HEK293 (cell line): ENCODE data around the gene CHST1.

Experiments used
- CTCF ChIA-PET: fragments of 350-600 bp; formaldehyde crosslinking; extraction: SDS; loops from one replicate; lab custom pipeline; 2021; ENCODE audit warnings: antibody characterized with exemption; lab: Yijun Ruan, JAX
- POLR2A ChIA-PET: fragments of 300-600 bp; formaldehyde crosslinking; extraction: SDS; loops from one replicate; lab custom pipeline; 2020; ENCODE audit warnings: antibody characterized with exemption, inconsistent platforms; lab: Yijun Ruan, JAX
- H3K27ac ChIP-seq: fragments of 200-500 bp; sonication (Bioruptor generic); 2 replicates; pipeline ENCODE4 v1.5.1; 2014; ENCODE audit warnings: low read depth, low read length, control low read depth, inconsistent platforms; ENCODE audit errors: extremely low read depth
- H3K36me3 ChIP-seq, 2 experiments: fragments of 200-500 bp in 1 of 2; sonication (Bioruptor generic) in 1 of 2; 1 replicate in 1 of 2; 2 replicates in 1 of 2; pipeline ENCODE4 v1.5.1; 2014 to 2017; ENCODE audit warnings: inconsistent platforms in 2 of 2, low read length in 2 of 2; ENCODE audit not compliant: control insufficient read depth in 2 of 2, insufficient read depth in 1 of 2
- H3K4me1 ChIP-seq: fragments of 200-500 bp; sonication (Bioruptor generic); 2 replicates; pipeline ENCODE4 v1.5.1; 2014; ENCODE audit warnings: mild to moderate bottlenecking, low read length, inconsistent platforms; ENCODE audit not compliant: control insufficient read depth, insufficient read depth
- H3K4me3 ChIP-seq: 2 replicates; pipeline ENCODE4 v1.5.1; 2011; ENCODE audit warnings: low read depth, mild to moderate bottlenecking, control low read depth, low read length, moderate library complexity
- H3K9me3 ChIP-seq: fragments of 200-500 bp; sonication (Bioruptor generic); 2 replicates; pipeline ENCODE4 v1.5.1; 2014; ENCODE audit warnings: low read depth, low read length, inconsistent platforms; ENCODE audit not compliant: control insufficient read depth, insufficient read depth
- BCL6B ChIP-seq: fragments of 450-650 bp; formaldehyde crosslinking; IDR thresholded peaks from 2 replicates; pipeline ENCODE4 v1.5.1; 2017; ENCODE audit warnings: missing biosample characterization, missing genetic modification characterization
- OVOL3 ChIP-seq: fragments of 450-650 bp; formaldehyde crosslinking; IDR thresholded peaks from 2 replicates; pipeline ENCODE4 v1.5.1; 2016; ENCODE audit warnings: missing biosample characterization, missing genetic modification characterization
- PRDM6 ChIP-seq: fragments of 450-650 bp; formaldehyde crosslinking; IDR thresholded peaks from 2 replicates; pipeline ENCODE4 v1.5.1; 2017; ENCODE audit warnings: missing biosample characterization, missing genetic modification characterization
- SCRT2 ChIP-seq: fragments of 450-650 bp; formaldehyde crosslinking; IDR thresholded peaks from 2 replicates; pipeline ENCODE4 v1.5.1; 2016; ENCODE audit warnings: missing biosample characterization, missing genetic modification characterization
- TSHZ1 ChIP-seq: fragments of 450-650 bp; formaldehyde crosslinking; IDR thresholded peaks from 2 replicates; pipeline ENCODE4 v1.5.1; 2016; ENCODE audit warnings: missing biosample characterization, missing genetic modification characterization, borderline replicate concordance
- ZFP41 ChIP-seq: fragments of 450-650 bp; formaldehyde crosslinking; IDR thresholded peaks from 2 replicates; pipeline ENCODE4 v1.5.1; 2016; ENCODE audit warnings: missing biosample characterization, missing genetic modification characterization, borderline replicate concordance
- ZNF26 ChIP-seq: fragments of 450-650 bp; formaldehyde crosslinking; IDR thresholded peaks from 2 replicates; pipeline ENCODE4 v1.5.1; 2016; ENCODE audit warnings: missing biosample characterization, missing genetic modification characterization
- ZNF292 ChIP-seq: fragments of 450-650 bp; formaldehyde crosslinking; IDR thresholded peaks from 2 replicates; pipeline ENCODE4 v1.5.1; 2016; ENCODE audit warnings: low read depth, missing biosample characterization, missing genetic modification characterization, borderline replicate concordance
- ZNF335 ChIP-seq: fragments of 450-650 bp; formaldehyde crosslinking; conservative IDR thresholded peaks from 2 replicates; pipeline ENCODE4 v1.5.1; 2016; ENCODE audit warnings: missing biosample characterization, missing genetic modification characterization
- ZNF488 ChIP-seq: fragments of 450-650 bp; formaldehyde crosslinking; IDR thresholded peaks from 2 replicates; pipeline ENCODE4 v1.5.1; 2016; ENCODE audit warnings: missing biosample characterization, missing genetic modification characterization
- ZNF510 ChIP-seq: fragments of 450-650 bp; formaldehyde crosslinking; IDR thresholded peaks from 2 replicates; pipeline ENCODE4 v1.5.1; 2018; ENCODE audit warnings: mild to moderate bottlenecking, missing genetic modification characterization, missing biosample characterization; ENCODE audit not compliant: insufficient replicate concordance
- ZNF529 ChIP-seq: fragments of 450-650 bp; formaldehyde crosslinking; IDR thresholded peaks from 2 replicates; pipeline ENCODE4 v1.5.1; 2017; ENCODE audit warnings: missing genetic modification characterization, missing biosample characterization; ENCODE audit not compliant: insufficient replicate concordance
- ZNF596 ChIP-seq: fragments of 450-650 bp; IDR thresholded peaks from 2 replicates; pipeline ENCODE4 v1.5.0; 2018; ENCODE audit warnings: missing biosample characterization, mild to moderate bottlenecking, missing genetic modification characterization, moderate library complexity
- ZNF639 ChIP-seq: fragments of 450-650 bp; formaldehyde crosslinking; IDR thresholded peaks from 2 replicates; pipeline ENCODE4 v1.5.1; 2016; ENCODE audit warnings: missing biosample characterization, missing genetic modification characterization
- ZNF664 ChIP-seq: fragments of 450-650 bp; formaldehyde crosslinking; IDR thresholded peaks from 2 replicates; pipeline ENCODE4 v1.5.1; 2016; ENCODE audit warnings: missing biosample characterization, missing genetic modification characterization
- ZNF707 ChIP-seq: fragments of 450-650 bp; formaldehyde crosslinking; IDR thresholded peaks from 2 replicates; pipeline ENCODE4 v1.5.1; 2016; ENCODE audit warnings: missing biosample characterization, missing genetic modification characterization
- TF ChIP-seq, protein P1 (sequence below): fragments of 450-650 bp; formaldehyde crosslinking; IDR thresholded peaks from 2 replicates; pipeline ENCODE4 v1.5.1; 2016; ENCODE audit warnings: missing biosample characterization, missing genetic modification characterization

Gene CHST1

DNA sequence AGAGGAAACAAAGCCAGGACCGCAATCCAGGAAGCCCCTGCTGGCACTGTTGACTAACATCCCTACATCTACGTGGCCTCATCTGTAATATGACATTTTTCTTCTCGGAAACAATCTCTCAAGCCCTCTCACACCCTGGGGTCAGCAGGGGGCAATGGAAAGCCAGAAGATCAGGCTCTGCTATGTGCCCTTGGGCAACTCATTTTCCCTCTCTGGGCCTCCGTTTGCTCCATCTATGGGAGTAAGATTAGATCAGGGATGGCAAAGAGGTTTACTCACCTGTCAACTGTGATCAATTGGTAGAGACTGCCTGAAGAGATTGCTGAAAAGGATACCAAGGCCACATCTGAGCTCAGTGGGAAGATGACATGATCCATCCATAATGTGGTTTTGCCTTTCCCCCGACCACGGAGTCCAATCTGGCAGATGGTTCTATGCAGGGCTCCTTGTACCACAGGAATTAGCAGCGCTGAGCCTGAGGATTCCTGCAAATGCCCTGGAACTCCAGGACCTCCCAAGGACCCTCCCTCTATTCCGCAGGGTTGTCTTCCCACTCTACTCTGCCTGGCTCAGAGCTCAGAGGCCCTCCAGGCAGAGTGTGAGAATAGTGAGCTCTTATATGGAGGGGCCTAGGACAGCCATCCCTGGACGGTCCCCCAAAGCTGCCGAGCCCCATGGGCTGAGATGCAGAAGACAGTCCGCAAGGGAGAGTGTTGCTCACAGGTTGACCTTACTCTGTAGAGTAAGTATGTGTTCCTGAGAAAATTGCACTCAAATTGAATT is 66.1 kb downstream of the CHST1 start:
- H3K9me3 ChIP-seq = no peaks in the 10 kb centered on the region
- POLR2A ChIA-PET = no interaction called here
- CTCF ChIA-PET = no interaction called here
- H3K4me1 ChIP-seq = no peaks in the 10 kb centered on the region
- H3K27ac ChIP-seq = no peak overlapping the region
- no peak overlapping the region for H3K4me3 ChIP-seq
- TF ChIP-seq ZNF639 (tag by site-specific recombination) = no peak
- TF ChIP-seq ZNF707 = no peak
- no peak for TF ChIP-seq ZNF510 (tag by site-specific recombination)
- TF ChIP-seq TSHZ1 = no peak
- no peak for TF ChIP-seq ZNF335 (tag by site-specific recombination)
- TF ChIP-seq ZNF292 = no peak
- no peak for TF ChIP-seq OVOL3 (tag by site-specific recombination)
- TF ChIP-seq, protein P1, sequence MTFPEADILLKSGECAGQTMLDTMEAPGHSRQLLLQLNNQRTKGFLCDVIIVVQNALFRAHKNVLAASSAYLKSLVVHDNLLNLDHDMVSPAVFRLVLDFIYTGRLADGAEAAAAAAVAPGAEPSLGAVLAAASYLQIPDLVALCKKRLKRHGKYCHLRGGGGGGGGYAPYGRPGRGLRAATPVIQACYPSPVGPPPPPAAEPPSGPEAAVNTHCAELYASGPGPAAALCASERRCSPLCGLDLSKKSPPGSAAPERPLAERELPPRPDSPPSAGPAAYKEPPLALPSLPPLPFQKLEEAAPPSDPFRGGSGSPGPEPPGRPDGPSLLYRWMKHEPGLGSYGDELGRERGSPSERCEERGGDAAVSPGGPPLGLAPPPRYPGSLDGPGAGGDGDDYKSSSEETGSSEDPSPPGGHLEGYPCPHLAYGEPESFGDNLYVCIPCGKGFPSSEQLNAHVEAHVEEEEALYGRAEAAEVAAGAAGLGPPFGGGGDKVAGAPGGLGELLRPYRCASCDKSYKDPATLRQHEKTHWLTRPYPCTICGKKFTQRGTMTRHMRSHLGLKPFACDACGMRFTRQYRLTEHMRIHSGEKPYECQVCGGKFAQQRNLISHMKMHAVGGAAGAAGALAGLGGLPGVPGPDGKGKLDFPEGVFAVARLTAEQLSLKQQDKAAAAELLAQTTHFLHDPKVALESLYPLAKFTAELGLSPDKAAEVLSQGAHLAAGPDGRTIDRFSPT (tag by site-specific recombination) = no peak
- TF ChIP-seq ZNF596 (tag by site-specific recombination) = no peak
- TF ChIP-seq ZNF26 = no peak
- no peak for TF ChIP-seq ZNF664 (tag by site-specific recombination)
- TF ChIP-seq BCL6B = no peak
- TF ChIP-seq ZNF488 (tag by site-specific recombination) = no peak
- no peak for TF ChIP-seq ZNF529 (tag by site-specific recombination)
- no peak for TF ChIP-seq ZFP41 (tag by site-specific recombination)
- no peak for TF ChIP-seq SCRT2
- no peak for TF ChIP-seq PRDM6 (tag by site-specific recombination)
- no peaks in the 10 kb centered on the region for H3K36me3 ChIP-seq
